ENCODE results near the gene TCP11L2. TPM values are rescaled to one million over a fixed set of nuclear protein-coding genes. Genes with fewer than 3 reads are reported as not detected.

TCP11L2 gene
- total and polyA plus RNA-seq, 2 of the 13 experiments (the other 11 are each of a cell fraction or from before 2014, with no cell fraction given) = 4.6 to 24.1 TPM

DNA sequence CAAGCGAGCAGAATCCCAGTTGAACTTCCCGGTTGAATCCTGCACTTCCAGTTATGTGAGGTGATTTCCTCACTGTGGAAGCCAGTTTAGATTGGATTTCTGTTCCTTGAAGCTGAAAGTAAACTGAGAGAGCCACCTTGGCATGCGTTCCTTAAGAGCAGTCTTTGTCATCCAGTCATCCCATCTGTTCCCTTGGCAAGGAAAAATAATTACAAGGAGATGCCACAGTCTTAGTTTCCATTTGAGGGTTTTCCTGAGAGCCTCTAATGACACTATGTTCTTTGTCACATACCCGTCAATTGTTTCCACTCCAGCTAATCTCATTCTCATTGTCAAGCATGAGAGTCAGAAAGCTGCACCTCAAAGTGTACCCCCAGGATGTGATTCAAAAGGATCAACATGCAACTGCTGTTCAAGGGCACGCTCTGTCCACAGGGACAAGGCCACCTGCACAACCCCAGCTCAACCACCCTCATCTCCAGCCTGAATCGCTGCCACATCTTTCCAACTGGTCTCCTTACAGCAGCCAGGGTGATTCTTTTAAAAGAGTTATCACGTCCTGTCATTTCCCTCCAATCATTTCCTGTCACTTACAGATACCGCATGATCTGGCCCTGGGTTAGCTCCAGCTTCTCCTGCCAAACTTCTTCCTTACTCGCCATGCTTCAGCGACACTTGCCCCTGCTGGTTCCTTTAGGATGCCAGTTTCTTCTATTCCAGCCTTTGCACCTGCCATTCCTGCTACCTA lies 18.0 kb upstream of the TCP11L2 start (continued):
- TF ChIP-seq, protein P1, sequence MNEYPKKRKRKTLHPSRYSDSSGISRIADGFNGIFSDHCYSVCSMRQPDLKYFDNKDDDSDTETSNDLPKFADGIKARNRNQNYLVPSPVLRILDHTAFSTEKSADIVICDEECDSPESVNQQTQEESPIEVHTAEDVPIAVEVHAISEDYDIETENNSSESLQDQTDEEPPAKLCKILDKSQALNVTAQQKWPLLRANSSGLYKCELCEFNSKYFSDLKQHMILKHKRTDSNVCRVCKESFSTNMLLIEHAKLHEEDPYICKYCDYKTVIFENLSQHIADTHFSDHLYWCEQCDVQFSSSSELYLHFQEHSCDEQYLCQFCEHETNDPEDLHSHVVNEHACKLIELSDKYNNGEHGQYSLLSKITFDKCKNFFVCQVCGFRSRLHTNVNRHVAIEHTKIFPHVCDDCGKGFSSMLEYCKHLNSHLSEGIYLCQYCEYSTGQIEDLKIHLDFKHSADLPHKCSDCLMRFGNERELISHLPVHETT (CRISPR knock-in tag; conservative IDR thresholded peaks at IDR 0.05) = no peak
- no peak for TF ChIP-seq KLF9 (CRISPR knock-in tag; IDR thresholded peaks at IDR 0.05; ENCODE audit: low read depth)
- TF ChIP-seq KDM4B (CRISPR knock-in tag; IDR thresholded peaks at IDR 0.05) = no peak
- TF ChIP-seq ZNF501 (CRISPR knock-in tag; IDR thresholded peaks at IDR 0.05) = peak; percentile 92
- peak; percentile 57; the same call in 1 of the 2 replicates for TF ChIP-seq BHLHE40 (IDR thresholded peaks at IDR 0.05; ENCODE audit: low read length)
- peak; percentile 86 for TF ChIP-seq ELF3 (CRISPR knock-in tag; IDR thresholded peaks at IDR 0.05)
- no peak for TF ChIP-seq ZNF777 (CRISPR knock-in tag; IDR thresholded peaks at IDR 0.05)
- TF ChIP-seq CSRNP1 (CRISPR knock-in tag; IDR thresholded peaks at IDR 0.05) = no peak
- no peak for TF ChIP-seq ZNF563 (CRISPR knock-in tag; IDR thresholded peaks at IDR 0.05)
- peak in 1 of 2 experiments; percentile 74; a peak in 2 of 4 replicates for TF ChIP-seq KLF16 (CRISPR knock-in tag; IDR thresholded peaks at IDR 0.05)
- TF ChIP-seq NFIB (CRISPR knock-in tag; IDR thresholded peaks at IDR 0.05; ENCODE audit: borderline replicate concordance) = no peak
- no peak for TF ChIP-seq CBX2 (IDR thresholded peaks at IDR 0.05; ENCODE audit: low read depth, low read length)
- no peak for TF ChIP-seq CBX2 (CRISPR knock-in tag; IDR thresholded peaks at IDR 0.05; ENCODE audit: low read depth)
- TF ChIP-seq ETV5 (CRISPR knock-in tag; IDR thresholded peaks at IDR 0.05; ENCODE audit: borderline replicate concordance) = peak; percentile 98
- no peak for TF ChIP-seq SNAPC2 (CRISPR knock-in tag; IDR thresholded peaks at IDR 0.05)
- TF ChIP-seq XRCC5 (optimal IDR thresholded peaks at IDR 0.05; ENCODE audit: low read length) = no peak
- no peak for TF ChIP-seq E2F2 (CRISPR knock-in tag; IDR thresholded peaks at IDR 0.05; ENCODE audit: borderline replicate concordance)
- no peak for TF ChIP-seq PREB (CRISPR knock-in tag; IDR thresholded peaks at IDR 0.05)
- no peak for TF ChIP-seq ZNF784 (CRISPR knock-in tag; IDR thresholded peaks at IDR 0.05; ENCODE audit: borderline replicate concordance)
- TF ChIP-seq, protein P2, sequence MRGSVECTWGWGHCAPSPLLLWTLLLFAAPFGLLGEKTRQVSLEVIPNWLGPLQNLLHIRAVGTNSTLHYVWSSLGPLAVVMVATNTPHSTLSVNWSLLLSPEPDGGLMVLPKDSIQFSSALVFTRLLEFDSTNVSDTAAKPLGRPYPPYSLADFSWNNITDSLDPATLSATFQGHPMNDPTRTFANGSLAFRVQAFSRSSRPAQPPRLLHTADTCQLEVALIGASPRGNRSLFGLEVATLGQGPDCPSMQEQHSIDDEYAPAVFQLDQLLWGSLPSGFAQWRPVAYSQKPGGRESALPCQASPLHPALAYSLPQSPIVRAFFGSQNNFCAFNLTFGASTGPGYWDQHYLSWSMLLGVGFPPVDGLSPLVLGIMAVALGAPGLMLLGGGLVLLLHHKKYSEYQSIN (CRISPR knock-in tag; IDR thresholded peaks at IDR 0.05; ENCODE audit: borderline replicate concordance) = no peak
- no peak for TF ChIP-seq ZNF737 (CRISPR knock-in tag; IDR thresholded peaks at IDR 0.05; ENCODE audit: borderline replicate concordance)
- TF ChIP-seq NCOA1 (CRISPR knock-in tag; IDR thresholded peaks at IDR 0.05) = no peak
- no peak for TF ChIP-seq ZNF3 (CRISPR knock-in tag; IDR thresholded peaks at IDR 0.05)
- no peak for TF ChIP-seq MBNL3 (CRISPR knock-in tag; conservative IDR thresholded peaks at IDR 0.05)
